ENCODE results near the gene GRIK2. TPM values are rescaled to one million over a fixed set of nuclear protein-coding genes. Genes with fewer than 3 reads are reported as not detected.

GRIK2 gene
- total RNA-seq, 2 donors from 2014 or later = 7.7 to 12.1 TPM

- H3K27ac ChIP-seq = no peak overlapping the region
- no peaks in the 10 kb centered on the region for H3K27me3 ChIP-seq
- H3K4me1 ChIP-seq = no peaks in the 10 kb centered on the region
- no peak for DNase-seq (ENCODE audit: low spot score)
- no peaks in the 10 kb centered on the region for H3K9me3 ChIP-seq
- no peaks in the 10 kb centered on the region for H3K36me3 ChIP-seq
- H3K4me3 ChIP-seq = no peak overlapping the region
- no peak for TF ChIP-seq CTCF (IDR thresholded peaks at IDR 0.05)
Measured at GRCh38 chr6:101853231-101854085, 459.9 kb downstream of the GRIK2 start.

GRCh38 chr6:101876431-101876830 is 482.9 kb downstream of the GRIK2 start:
- TF ChIP-seq CTCF (IDR thresholded peaks at IDR 0.05) = no peak
- no peak for DNase-seq (ENCODE audit: low spot score)
- H3K9me3 ChIP-seq = no peaks in the 10 kb centered on the region
- H3K27me3 ChIP-seq = no peaks in the 10 kb centered on the region
- H3K27ac ChIP-seq = no peak overlapping the region
- no peaks in the 10 kb centered on the region for H3K4me1 ChIP-seq
- H3K4me3 ChIP-seq = no peak overlapping the region
- no peaks in the 10 kb centered on the region for H3K36me3 ChIP-seq

- no peaks in the 10 kb centered on the region for H3K9me3 ChIP-seq
- H3K27me3 ChIP-seq = no peaks in the 10 kb centered on the region
- H3K27ac ChIP-seq = peak overlapping the region in 1 of 2 donors; percentile 17
- no peaks in the 10 kb centered on the region for H3K36me3 ChIP-seq
- TF ChIP-seq CTCF (IDR thresholded peaks at IDR 0.05) = no peak
- no peaks in the 10 kb centered on the region for H3K4me1 ChIP-seq
- no peak overlapping the region for H3K4me3 ChIP-seq
- DNase-seq (ENCODE audit: low spot score) = no peak
Measured at GRCh38 chr6:101878554-101879276, 485.2 kb downstream of the GRIK2 start.

GRCh38 chr6:101879782-101880181 is 486.3 kb downstream of the GRIK2 start:
- Histone ChIP-seq H3K36me3 (no peaks in the 10 kb centered on the region), H3K4me1 (no peaks in the 10 kb centered on the region), H3K27me3 (no peaks in the 10 kb centered on the region), H3K27ac (no peak overlapping the region), H3K4me3 (no peak overlapping the region), H3K9me3 (no peaks in the 10 kb centered on the region)
- no peak for DNase-seq (ENCODE audit: low spot score)
- no peak for TF ChIP-seq CTCF (IDR thresholded peaks at IDR 0.05)

- no peak overlapping the region for H3K27ac ChIP-seq
- H3K4me1 ChIP-seq = no peaks in the 10 kb centered on the region
- no peak for DNase-seq (ENCODE audit: low spot score)
- no peak overlapping the region for H3K4me3 ChIP-seq
- no peaks in the 10 kb centered on the region for H3K9me3 ChIP-seq
- H3K27me3 ChIP-seq = no peaks in the 10 kb centered on the region
- TF ChIP-seq CTCF (IDR thresholded peaks at IDR 0.05) = no peak
- no peaks in the 10 kb centered on the region for H3K36me3 ChIP-seq
Measured at GRCh38 chr6:101883505-101883904, 490.0 kb downstream of the GRIK2 start.

Measured in right atrium auricular region (tissue), 2 donors.